GM19467 (cell line): ENCODE results near the gene SLC35A5.
A peak's percentile ranks its signal among the peaks of the same experiment; 100 is the strongest.

Source experiments
- ATAC-seq: cut with Tn5 transposase; IDR thresholded peaks from one replicate; pipeline ENCODE4 v1.9.1; 2021; ENCODE audit warnings: mild to moderate bottlenecking, moderate library complexity; ENCODE audit not compliant: unreplicated experiment

Gene SLC35A5

GRCh38 chr3:112569265-112569664 lies 7.4 kb downstream of the SLC35A5 start:
- no peak for ATAC-seq

GRCh38 chr3:112572701-112573100 lies 10.9 kb downstream of the SLC35A5 start:
- no peak for ATAC-seq

DNA sequence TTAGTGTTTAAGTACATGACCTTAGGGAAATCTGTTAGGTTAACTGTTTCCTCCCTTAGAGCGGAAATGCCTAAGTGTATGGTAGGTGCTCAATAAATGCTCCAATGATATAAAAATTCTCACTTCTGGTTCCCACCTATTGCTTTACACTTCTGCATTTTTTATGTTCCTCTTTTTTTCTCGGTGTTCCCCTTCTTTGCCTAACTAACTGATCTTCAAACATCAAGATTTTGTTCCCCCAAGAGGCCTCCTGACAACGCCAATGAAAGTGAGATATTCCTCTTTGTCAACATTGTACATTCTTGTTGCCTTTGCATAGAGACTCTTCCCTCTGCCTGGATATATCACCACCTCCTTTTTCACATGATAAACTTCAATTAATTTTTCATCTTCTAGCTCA lies 17.4 kb downstream of the SLC35A5 start:
- ATAC-seq = no peak

- no peak for ATAC-seq
These were observed 17.9 kb downstream of the SLC35A5 start for GRCh38 chr3:112579697-112580096.

DNA sequence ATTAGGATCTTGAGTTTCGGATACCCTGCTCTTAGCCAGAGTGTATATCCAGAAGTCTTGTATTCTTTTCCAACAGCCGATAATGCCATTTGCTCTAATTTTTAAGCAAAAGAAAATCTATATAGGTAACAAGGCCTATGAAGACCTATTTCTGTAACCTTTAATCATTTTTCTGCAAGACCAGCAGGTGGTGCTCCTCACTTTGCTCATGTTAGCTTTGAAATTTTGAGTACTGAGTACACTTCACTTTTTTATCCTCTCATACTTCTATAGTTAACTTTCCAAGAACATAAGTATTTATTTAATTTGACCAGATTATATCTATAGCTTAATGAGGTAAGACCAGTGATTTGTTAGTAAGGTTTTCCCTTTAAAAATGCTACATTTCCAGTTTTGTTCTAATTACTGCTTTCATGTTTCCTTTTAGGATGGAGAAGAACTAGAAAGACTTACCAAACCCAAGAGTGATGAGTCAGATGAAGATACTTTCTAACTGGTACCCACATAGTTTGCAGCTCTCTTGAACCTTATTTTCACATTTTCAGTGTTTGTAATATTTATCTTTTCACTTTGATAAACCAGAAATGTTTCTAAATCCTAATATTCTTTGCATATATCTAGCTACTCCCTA lies 20.5 kb downstream of the SLC35A5 start:
- ATAC-seq = no peak

- ATAC-seq = no peak
These were observed 21.3 kb downstream of the SLC35A5 start for GRCh38 chr3:112583105-112583504.

- no peak for ATAC-seq
These were observed 23.9 kb downstream of the SLC35A5 start for GRCh38 chr3:112585782-112586181.

DNA sequence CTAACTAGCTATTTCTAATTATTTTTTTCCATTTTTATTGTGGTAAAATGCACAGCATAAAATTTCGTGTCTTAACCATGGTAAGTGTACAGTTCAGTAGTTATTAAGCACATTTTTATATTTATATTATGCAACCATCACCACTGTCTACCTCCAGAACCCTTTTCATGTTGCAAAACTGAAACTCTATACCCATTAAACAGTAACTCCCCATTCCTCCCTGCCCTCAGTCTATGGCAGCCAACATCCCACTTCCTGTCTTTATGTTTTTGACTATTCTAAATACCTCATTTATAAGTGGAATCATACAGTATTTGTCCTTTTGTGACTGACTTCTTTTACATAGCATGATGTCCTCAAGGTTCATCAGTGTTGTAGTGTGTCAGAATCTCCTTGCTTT lies 25.5 kb downstream of the SLC35A5 start:
- ATAC-seq = no peak

GRCh38 chr3:112593258-112593657 lies 31.4 kb downstream of the SLC35A5 start:
- ATAC-seq = no peak

DNA sequence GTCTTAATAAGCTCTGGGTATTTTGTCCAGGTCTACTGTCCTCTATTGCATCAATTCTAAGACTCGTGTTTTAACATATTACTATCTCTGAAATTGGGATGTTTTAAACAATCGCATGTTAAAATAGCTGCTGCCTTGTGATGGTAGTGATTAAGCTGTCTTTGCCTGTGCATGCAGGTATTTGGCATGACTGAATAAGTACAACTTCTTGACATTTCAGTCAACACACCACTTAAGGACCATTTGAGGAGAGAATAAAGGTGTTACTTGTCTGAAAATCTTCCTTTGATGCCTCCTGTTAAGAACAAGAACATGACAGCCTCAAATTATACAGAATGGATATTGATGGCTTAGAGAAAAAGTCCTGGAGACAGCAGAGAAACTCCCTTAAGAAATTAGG lies 33.0 kb downstream of the SLC35A5 start:
- ATAC-seq = no peak

GRCh38 chr3:112597945-112598344 lies 36.1 kb downstream of the SLC35A5 start:
- ATAC-seq = no peak

- no peak for ATAC-seq
These were observed 36.9 kb downstream of the SLC35A5 start for GRCh38 chr3:112598731-112599130.

DNA sequence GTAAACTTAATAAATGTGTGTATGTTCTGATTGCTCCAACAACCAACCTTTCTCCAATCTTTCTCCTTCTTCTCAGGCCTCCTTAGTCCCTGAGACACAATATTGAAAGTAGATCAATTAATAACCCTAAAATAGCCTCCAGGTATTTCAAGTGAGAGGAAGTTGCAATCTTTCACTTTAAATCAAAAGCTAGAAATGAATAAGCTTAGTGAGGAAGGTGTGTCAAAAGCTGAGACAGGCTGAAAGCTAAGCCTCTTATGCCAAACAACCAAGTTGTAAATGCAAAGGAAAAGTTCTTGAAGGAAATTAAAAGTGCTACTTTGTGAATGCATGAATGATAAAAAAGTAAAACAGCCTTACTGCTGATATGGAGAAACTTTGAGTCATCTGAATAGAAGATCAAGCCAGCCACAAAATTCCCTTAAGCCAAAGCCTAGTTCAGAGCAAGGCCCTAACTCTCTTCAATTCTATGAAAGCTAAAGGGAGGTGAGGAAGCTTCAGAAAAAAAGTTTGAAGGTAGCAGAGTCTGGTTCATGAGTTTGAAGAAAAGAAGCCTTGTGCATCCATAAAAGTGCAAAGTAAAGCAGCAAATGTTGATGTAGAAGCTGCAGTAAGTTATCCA lies 40.5 kb downstream of the SLC35A5 start:
- ATAC-seq = peak; percentile 69

- no peak for ATAC-seq
These were observed 42.7 kb downstream of the SLC35A5 start for GRCh38 chr3:112604536-112604935.

GRCh38 chr3:112605285-112605684 lies 43.4 kb downstream of the SLC35A5 start:
- ATAC-seq = no peak

GRCh38 chr3:112606098-112606497 lies 44.3 kb downstream of the SLC35A5 start:
- no peak for ATAC-seq

DNA sequence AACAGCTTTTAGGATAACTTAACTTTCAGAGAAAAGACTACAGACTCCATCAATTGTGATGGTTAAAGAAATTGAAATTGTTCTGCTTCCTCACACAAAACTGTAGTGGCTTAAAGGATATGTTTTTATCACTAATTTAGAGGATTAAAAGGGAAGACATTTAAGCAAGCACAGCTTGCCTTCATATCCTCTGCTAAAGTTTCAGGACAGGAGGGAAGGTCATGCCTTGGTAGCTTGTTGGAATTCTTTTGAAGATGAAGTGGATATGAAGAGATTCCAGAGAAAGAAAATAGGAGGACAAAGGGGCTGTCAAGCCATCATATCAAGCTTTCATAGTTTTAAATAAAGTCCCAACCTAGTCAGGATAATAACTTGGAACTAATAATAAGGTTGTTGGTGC lies 46.0 kb downstream of the SLC35A5 start:
- no peak for ATAC-seq

GRCh38 chr3:112610121-112610520 lies 48.3 kb downstream of the SLC35A5 start:
- ATAC-seq = no peak

DNA sequence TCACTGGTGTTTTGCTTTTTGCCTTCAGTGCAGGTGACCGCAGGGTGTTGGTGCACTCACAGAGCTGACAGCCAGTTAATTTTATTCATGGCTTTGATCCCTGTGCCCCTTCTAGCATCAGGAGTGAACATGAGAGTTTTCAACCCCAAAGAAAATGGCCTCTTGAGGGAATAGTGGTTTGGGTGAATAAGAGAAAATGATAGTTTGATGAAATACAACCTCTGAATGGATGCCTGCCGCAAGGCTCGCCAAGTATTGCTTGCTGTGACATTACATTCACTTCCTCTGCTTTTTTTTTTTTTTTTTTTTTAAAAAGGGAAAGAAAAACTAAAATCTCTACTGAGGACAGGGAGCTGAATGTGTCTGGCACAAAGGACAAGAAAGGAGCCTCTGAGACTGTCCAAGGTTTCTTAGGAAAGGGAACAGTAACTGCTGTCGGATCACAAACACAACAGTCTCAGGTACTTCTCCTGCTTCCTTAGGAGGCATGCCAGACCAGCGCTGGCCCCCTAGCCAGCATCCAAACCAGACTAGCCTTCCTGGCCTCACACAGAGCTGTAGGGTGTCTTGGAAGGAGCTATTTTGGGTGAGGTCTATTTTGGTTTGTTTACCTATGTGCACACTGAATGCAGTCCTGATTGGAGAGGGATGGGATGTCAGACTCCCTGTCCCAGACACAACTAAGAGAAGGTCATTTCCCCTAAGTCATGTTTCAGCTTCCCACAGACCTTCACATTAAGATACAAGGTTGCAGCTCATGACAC lies 50.1 kb downstream of the SLC35A5 start:
- no peak for ATAC-seq

DNA sequence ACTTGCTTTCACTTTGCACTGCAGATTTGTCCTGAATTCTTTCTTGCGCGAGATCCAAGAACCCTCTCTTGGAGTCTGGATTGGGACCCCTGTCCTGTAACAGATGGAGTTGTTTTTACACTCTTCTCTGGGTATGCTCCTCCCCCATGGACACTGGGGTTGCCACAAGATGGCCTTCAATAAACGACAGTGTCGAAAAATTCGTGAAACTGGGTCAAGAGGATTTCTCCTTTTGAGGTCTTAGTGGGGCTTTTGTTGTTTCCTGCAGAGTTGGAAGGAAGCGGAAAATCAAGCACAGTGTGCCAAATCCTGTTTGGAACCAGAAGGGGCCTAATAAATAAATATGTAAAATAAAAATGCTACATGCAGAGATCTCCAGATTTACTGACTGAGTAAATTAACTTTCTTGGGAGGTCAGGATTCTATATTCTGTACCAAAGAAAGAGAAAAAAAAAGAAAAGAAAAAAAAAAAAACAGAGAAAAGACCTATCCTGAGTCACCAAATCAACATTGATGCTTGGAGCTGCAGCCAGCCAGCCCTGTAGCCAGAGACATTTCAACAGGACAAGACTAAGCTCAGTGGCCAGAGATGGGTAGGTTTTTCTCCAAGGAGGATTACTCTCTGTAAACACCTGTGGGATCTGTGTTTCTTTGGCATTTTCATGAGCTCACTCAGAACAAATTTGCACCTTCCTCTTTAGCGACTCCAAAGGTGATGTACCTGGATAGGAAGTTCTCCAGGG lies 54.3 kb downstream of the SLC35A5 start:
- ATAC-seq = no peak

- ATAC-seq = no peak
These were observed 55.4 kb downstream of the SLC35A5 start for GRCh38 chr3:112617285-112617684.
